WTC11 (cell line): ENCODE measurements around the gene AASS.

Experiments used
- FOXP1 ChIP-seq: sonication (generic); formaldehyde crosslinking; IDR thresholded peaks from 2 replicates; pipeline ENCODE4 v1.8.0; 2022; ENCODE audit warnings: missing genetic modification reagents, mild to moderate bottlenecking, moderate library complexity, borderline replicate concordance
- HMGXB4 ChIP-seq: sonication (generic); formaldehyde crosslinking; IDR thresholded peaks from 2 replicates; pipeline ENCODE4 v1.8.1; 2023; ENCODE audit warnings: mild to moderate bottlenecking, moderate library complexity, missing genetic modification reagents
- MAX ChIP-seq: sonication (generic); formaldehyde crosslinking; IDR thresholded peaks from 2 replicates; pipeline ENCODE4 v1.8.0; 2022; ENCODE audit warnings: mild to moderate bottlenecking, missing genetic modification reagents
- USF2 ChIP-seq: sonication (generic); formaldehyde crosslinking; IDR thresholded peaks from 2 replicates; pipeline ENCODE4 v1.8.1; 2023; ENCODE audit warnings: mild to moderate bottlenecking, missing genetic modification reagents, moderate library complexity
- ZNF138 ChIP-seq: sonication (generic); formaldehyde crosslinking; conservative IDR thresholded peaks from 2 replicates; pipeline ENCODE4 v1.8.1; 2022; ENCODE audit warnings: mild to moderate bottlenecking, moderate library complexity, missing genetic modification reagents
- ZNF232 ChIP-seq: sonication (generic); formaldehyde crosslinking; IDR thresholded peaks from 2 replicates; pipeline ENCODE4 v1.8.0; 2022; ENCODE audit warnings: mild to moderate bottlenecking, missing genetic modification reagents
- ZNF317 ChIP-seq: sonication (generic); formaldehyde crosslinking; IDR thresholded peaks from 2 replicates; pipeline ENCODE4 v1.8.1; 2023; ENCODE audit warnings: low read depth, mild to moderate bottlenecking, moderate library complexity, missing genetic modification reagents, borderline replicate concordance
- TF ChIP-seq, protein P1 (sequence below): fragments of 200-600 bp; IDR thresholded peaks from 2 replicates; pipeline ENCODE4 v1.8.0; 2022; ENCODE audit warnings: antibody characterized with exemption
- TF ChIP-seq, protein P2 (sequence below): sonication (generic); formaldehyde crosslinking; IDR thresholded peaks from 2 replicates; pipeline ENCODE4 v1.8.1; 2022; ENCODE audit warnings: mild to moderate bottlenecking, missing genetic modification reagents, moderate library complexity, borderline replicate concordance

DNA sequence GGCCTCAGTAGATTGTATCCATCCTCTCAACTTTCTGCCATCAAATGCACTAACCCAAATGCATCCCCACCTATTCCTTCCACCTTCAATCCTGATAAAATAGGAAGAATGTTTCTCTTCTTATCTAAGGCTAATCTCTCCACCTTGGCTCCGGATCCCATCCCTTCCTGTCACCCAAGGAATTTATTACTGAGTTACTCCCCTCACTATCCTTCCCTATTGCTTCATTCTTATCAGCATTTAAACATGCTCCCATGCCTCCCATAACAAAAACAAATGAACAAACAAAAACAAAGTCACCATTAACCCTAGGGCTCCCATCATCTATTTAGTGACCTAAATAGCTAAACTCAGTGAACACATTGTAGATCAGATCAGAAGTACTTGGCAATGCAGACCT, 25.3 kb downstream of the AASS start:
- no peak for TF ChIP-seq ZNF138 (CRISPR knock-in tag)
- TF ChIP-seq, protein P1, sequence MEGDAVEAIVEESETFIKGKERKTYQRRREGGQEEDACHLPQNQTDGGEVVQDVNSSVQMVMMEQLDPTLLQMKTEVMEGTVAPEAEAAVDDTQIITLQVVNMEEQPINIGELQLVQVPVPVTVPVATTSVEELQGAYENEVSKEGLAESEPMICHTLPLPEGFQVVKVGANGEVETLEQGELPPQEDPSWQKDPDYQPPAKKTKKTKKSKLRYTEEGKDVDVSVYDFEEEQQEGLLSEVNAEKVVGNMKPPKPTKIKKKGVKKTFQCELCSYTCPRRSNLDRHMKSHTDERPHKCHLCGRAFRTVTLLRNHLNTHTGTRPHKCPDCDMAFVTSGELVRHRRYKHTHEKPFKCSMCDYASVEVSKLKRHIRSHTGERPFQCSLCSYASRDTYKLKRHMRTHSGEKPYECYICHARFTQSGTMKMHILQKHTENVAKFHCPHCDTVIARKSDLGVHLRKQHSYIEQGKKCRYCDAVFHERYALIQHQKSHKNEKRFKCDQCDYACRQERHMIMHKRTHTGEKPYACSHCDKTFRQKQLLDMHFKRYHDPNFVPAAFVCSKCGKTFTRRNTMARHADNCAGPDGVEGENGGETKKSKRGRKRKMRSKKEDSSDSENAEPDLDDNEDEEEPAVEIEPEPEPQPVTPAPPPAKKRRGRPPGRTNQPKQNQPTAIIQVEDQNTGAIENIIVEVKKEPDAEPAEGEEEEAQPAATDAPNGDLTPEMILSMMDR = no peak
- no peak for TF ChIP-seq USF2
- TF ChIP-seq ZNF317 (CRISPR knock-in tag) = no peak
- no peak for TF ChIP-seq HMGXB4 (CRISPR knock-in tag)
- TF ChIP-seq FOXP1 (CRISPR knock-in tag) = no peak
- TF ChIP-seq ZNF232 (CRISPR knock-in tag) = no peak
- TF ChIP-seq, protein P2, sequence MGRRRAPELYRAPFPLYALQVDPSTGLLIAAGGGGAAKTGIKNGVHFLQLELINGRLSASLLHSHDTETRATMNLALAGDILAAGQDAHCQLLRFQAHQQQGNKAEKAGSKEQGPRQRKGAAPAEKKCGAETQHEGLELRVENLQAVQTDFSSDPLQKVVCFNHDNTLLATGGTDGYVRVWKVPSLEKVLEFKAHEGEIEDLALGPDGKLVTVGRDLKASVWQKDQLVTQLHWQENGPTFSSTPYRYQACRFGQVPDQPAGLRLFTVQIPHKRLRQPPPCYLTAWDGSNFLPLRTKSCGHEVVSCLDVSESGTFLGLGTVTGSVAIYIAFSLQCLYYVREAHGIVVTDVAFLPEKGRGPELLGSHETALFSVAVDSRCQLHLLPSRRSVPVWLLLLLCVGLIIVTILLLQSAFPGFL (CRISPR knock-in tag) = no peak
- TF ChIP-seq MAX (CRISPR knock-in tag) = no peak
